Smooth muscle cell (in vitro differentiated cells): ENCODE data around the gene RAPGEF2. TPM values are rescaled to one million over a fixed set of nuclear protein-coding genes. Genes with fewer than 3 reads are reported as not detected.

ENCODE experiments used
- DNase-seq: peaks from one replicate; lab custom pipeline; 2025; ENCODE audit not compliant: unreplicated experiment; lab: John Stamatoyannopoulos, UW
- H2AFZ ChIP-seq: fragments of 200-600 bp; sonication (generic); 2 replicates; pipeline ENCODE4 v1.6.0; 2016; ENCODE audit warnings: antibody characterized with exemption, low read depth, mild to moderate bottlenecking
- H3F3A ChIP-seq: fragments of 200-600 bp; sonication (generic); 2 replicates; pipeline ENCODE4 v1.6.0; 2017; ENCODE audit warnings: antibody characterized with exemption, low read depth
- H3K27ac ChIP-seq: fragments of 200-600 bp; sonication (generic); 2 replicates; pipeline ENCODE4 v1.5.1; 2016; ENCODE audit warnings: low read depth, mild to moderate bottlenecking
- H3K27me3 ChIP-seq: fragments of 200-600 bp; sonication (generic); 2 replicates; pipeline ENCODE4 v1.6.1; 2016; ENCODE audit warnings: low read depth, mild to moderate bottlenecking
- H3K36me3 ChIP-seq: fragments of 200-600 bp; sonication (generic); 2 replicates; pipeline ENCODE4 v1.5.1; 2016; ENCODE audit warnings: low read depth
- H3K4me1 ChIP-seq: fragments of 200-600 bp; sonication (generic); 2 replicates; pipeline ENCODE4 v1.5.1; 2016; ENCODE audit warnings: low read depth
- H3K4me2 ChIP-seq: fragments of 200-600 bp; sonication (generic); 2 replicates; pipeline ENCODE4 v1.6.0; 2016; ENCODE audit warnings: mild to moderate bottlenecking
- H3K4me3 ChIP-seq: fragments of 200-600 bp; sonication (generic); 2 replicates; pipeline ENCODE4 v1.5.1; 2016; ENCODE audit warnings: mild to moderate bottlenecking
- H3K79me2 ChIP-seq: fragments of 200-600 bp; sonication (generic); 2 replicates; pipeline ENCODE4 v1.6.0; 2016; ENCODE audit warnings: low read depth, mild to moderate bottlenecking
- H3K9ac ChIP-seq: fragments of 200-600 bp; sonication (generic); 2 replicates; pipeline ENCODE4 v1.6.0; 2016; ENCODE audit warnings: low read depth
- H3K9me3 ChIP-seq: fragments of 200-600 bp; sonication (generic); replicated peaks from 2 replicates; pipeline ENCODE4 v1.5.1; 2016; ENCODE audit warnings: low read depth
- H4K20me1 ChIP-seq: fragments of 200-600 bp; sonication (generic); 2 replicates; pipeline ENCODE4 v1.6.0; 2016; ENCODE audit warnings: low read depth
- WGBS: methylation state at CpG from one replicate; pipeline ENCODE4 v1.1.7; 2016; ENCODE audit warnings: low lambda C conversion rate; 5-methylcytosine and 5-hydroxymethylcytosine counted together
- polyA plus RNA-seq: library from polyadenylated mRNA; unstranded; fragments of >200 nt; fragmentation: Nextera tagmentation; extraction: Ambion mirVana; gene quantifications from 2 replicates; pipeline ENCODE4 v1.2.1, GENCODE V29; 2016
- total RNA-seq: library from RNA; depleted of rRNA; stranded (reverse); fragments of >200 nt; gene quantifications from 2 replicates; pipeline ENCODE4 v1.2.3, GENCODE V29; 2014
- TF ChIP-seq, protein P1 (sequence below): fragments of 200-600 bp; sonication (generic); IDR thresholded peaks from 2 replicates; pipeline ENCODE4 v1.5.1; 2017; ENCODE audit warnings: borderline replicate concordance, mild to moderate bottlenecking, antibody characterized with exemption; ENCODE audit not compliant: insufficient read depth, poor library complexity, severe bottlenecking

The RAPGEF2 gene
- total and polyA plus RNA-seq, 2 experiments from 2014 or later: 7.4 to 44.7 TPM

DNA sequence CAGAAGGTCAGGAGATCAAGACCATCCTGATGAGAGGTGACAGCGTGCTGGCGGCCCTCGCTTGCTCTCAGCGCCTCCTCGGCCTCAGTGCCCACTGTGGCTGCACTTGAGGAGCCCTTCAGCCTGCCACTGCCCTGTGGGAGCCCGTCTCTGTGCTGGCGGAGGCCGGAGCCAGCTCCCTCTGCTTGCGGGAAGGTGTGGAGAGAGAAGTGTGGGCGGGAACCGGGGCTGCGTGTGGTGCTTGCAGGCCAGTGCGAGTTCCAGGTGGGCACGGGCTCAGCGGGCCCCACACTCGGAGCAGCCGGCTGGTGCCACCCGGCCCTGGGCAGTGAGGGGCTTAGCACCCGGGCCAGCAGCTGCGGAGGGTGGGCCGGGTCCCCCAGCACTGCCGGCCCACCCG is 286.9 kb downstream of the RAPGEF2 start:
- peaks cover 3% of the 10 kb centered on the region for H3F3A ChIP-seq
- H3K4me2 ChIP-seq: no peak overlapping the region
- H3K36me3 ChIP-seq: no peaks in the 10 kb centered on the region
- DNase-seq: no peak
- H3K9me3 ChIP-seq: peaks cover 4% of the 10 kb centered on the region
- no peaks in the 10 kb centered on the region for H3K27me3 ChIP-seq
- H2AFZ ChIP-seq: no peak overlapping the region
- no peaks in the 10 kb centered on the region for H3K4me1 ChIP-seq
- no peaks in the 10 kb centered on the region for H4K20me1 ChIP-seq
- TF ChIP-seq, protein P1, sequence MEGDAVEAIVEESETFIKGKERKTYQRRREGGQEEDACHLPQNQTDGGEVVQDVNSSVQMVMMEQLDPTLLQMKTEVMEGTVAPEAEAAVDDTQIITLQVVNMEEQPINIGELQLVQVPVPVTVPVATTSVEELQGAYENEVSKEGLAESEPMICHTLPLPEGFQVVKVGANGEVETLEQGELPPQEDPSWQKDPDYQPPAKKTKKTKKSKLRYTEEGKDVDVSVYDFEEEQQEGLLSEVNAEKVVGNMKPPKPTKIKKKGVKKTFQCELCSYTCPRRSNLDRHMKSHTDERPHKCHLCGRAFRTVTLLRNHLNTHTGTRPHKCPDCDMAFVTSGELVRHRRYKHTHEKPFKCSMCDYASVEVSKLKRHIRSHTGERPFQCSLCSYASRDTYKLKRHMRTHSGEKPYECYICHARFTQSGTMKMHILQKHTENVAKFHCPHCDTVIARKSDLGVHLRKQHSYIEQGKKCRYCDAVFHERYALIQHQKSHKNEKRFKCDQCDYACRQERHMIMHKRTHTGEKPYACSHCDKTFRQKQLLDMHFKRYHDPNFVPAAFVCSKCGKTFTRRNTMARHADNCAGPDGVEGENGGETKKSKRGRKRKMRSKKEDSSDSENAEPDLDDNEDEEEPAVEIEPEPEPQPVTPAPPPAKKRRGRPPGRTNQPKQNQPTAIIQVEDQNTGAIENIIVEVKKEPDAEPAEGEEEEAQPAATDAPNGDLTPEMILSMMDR: no peak
- no peak overlapping the region for H3K4me3 ChIP-seq
- H3K79me2 ChIP-seq: no peaks in the 10 kb centered on the region
- 91% methylated on average over 13 of the region's 23 CpGs for WGBS
- no peak overlapping the region for H3K27ac ChIP-seq
- no peak overlapping the region for H3K9ac ChIP-seq

DNA sequence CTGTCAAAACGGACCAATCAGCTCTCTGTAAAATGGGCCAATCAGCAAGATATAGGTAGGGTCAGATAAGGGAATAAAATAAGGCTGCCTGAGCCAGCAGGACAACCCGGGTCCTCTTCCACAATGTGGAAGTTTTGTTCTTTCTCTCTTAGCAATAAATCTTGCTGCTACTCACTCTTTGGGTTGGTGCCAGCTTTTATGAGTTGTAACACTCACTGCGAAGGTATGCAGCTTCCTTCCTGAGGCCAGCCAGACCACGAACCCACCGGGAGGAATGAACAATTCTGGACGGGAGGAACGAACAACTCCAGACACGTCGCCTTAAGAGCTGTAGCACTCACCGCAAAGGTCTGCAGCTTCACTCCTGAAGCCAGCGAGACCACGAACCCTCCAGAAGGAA is 287.8 kb downstream of the RAPGEF2 start:
- no peaks in the 10 kb centered on the region for H4K20me1 ChIP-seq
- WGBS: 19% methylated on average over 12 of the region's 12 CpGs
- no peak overlapping the region for H2AFZ ChIP-seq
- peak overlapping the region; percentile 47 for H3K4me2 ChIP-seq
- TF ChIP-seq, protein P1: no peak
- H3K9ac ChIP-seq: no peak overlapping the region
- peaks cover 3% of the 10 kb centered on the region for H3F3A ChIP-seq
- no peak overlapping the region for H3K4me3 ChIP-seq
- peak overlapping the region; percentile 80 for H3K27ac ChIP-seq
- no peaks in the 10 kb centered on the region for H3K4me1 ChIP-seq
- no peaks in the 10 kb centered on the region for H3K79me2 ChIP-seq
- no peak for DNase-seq
- peaks cover 4% of the 10 kb centered on the region for H3K9me3 ChIP-seq
- H3K27me3 ChIP-seq: no peaks in the 10 kb centered on the region
- H3K36me3 ChIP-seq: no peaks in the 10 kb centered on the region

DNA sequence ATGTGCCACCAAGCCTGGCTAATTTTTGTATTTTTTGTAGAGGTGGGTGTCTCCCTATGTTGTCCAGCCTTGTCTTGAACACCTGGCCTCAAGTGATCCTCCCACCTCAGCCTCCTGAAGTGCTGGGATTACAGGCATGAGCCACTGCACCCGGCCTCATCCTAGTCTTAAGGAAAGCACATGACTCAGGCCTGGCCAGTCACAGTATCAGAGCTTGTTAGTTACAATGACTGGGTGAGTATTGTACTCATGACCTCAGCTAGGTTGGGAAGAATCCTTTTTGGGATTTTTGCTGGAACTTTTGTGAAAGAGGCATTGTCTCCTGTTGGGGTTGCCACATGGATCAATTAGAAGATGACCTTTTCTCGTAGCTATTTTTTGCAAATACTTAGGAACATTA is 292.8 kb downstream of the RAPGEF2 start:
- no peaks in the 10 kb centered on the region for H3K4me1 ChIP-seq
- H3K4me3 ChIP-seq: no peak overlapping the region
- no peak for DNase-seq
- no peaks in the 10 kb centered on the region for H3K27me3 ChIP-seq
- no peaks in the 10 kb centered on the region for H3K79me2 ChIP-seq
- no peaks in the 10 kb centered on the region for H4K20me1 ChIP-seq
- H3K36me3 ChIP-seq: no peaks in the 10 kb centered on the region
- H3K4me2 ChIP-seq: no peak overlapping the region
- H2AFZ ChIP-seq: no peak overlapping the region
- TF ChIP-seq, protein P1: no peak
- H3F3A ChIP-seq: peaks cover 3% of the 10 kb centered on the region
- 72% methylated on average over 2 of the region's 2 CpGs for WGBS
- H3K9me3 ChIP-seq: no peaks in the 10 kb centered on the region
- H3K9ac ChIP-seq: no peak overlapping the region
- no peak overlapping the region for H3K27ac ChIP-seq

DNA sequence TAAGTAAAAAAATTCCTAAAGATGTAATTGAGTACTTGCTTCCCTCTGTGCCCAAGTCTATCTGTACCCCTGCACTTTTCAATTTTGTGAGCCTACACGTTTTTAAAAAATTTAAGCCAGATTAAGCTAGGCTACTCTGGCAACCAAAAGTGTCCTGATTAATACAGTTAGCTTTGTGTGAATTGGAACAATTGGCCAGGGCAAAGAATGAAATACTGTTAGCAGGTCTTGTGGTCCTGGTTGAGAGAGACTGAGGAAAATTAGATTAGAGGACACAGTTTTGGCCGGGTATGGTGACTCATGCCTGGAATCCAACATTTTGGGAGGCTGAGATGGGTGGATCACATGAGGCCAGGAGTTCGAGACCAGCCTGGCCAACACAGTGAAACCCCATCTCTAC is 293.3 kb downstream of the RAPGEF2 start:
- no peak for DNase-seq
- TF ChIP-seq, protein P1: no peak
- Histone ChIP-seq H3K27ac (no peak overlapping the region), H3K4me3 (no peak overlapping the region), H3K36me3 (no peaks in the 10 kb centered on the region), H3K27me3 (no peaks in the 10 kb centered on the region), H2AFZ (no peak overlapping the region), H3K4me1 (no peaks in the 10 kb centered on the region), H3K4me2 (no peak overlapping the region), H3K9me3 (no peaks in the 10 kb centered on the region), H3K79me2 (no peaks in the 10 kb centered on the region), H4K20me1 (no peaks in the 10 kb centered on the region), H3F3A (no peaks in the 10 kb centered on the region), H3K9ac (no peak overlapping the region)
- 88% methylated on average over 3 of the region's 3 CpGs for WGBS
